Inflammatory macrophage treated with lipopolysaccharide for 1 hour (primary cell): ENCODE data around the gene HMGN1.

ENCODE experiments used
- DNase-seq, 2 donors: peaks; one replicate each; pipeline ENCODE4 v3.0.0-alpha.2; 2020 to 2022

HMGN1 gene

DNA sequence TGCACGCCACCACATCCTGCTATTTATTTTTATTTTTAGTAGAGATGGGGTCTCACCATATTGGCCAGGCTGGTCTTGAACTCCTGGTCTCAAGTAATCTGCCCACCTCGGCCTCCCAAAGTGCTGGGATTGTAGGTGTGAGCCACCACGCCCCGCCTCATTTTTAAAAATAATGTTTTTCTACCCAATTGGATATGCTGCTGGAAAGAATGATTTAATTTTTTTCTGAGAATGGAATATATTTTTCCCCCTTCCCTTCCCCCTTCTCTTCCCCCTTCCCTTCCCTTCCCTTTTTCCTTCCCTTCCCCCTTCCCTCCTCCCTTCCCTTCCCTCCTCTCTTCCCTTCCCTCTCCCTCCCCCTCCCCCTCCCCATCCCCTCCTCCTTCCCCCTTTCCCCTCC, 17.7 kb upstream of the HMGN1 start:
- no peak for DNase-seq

- no peak for DNase-seq
Measured at GRCh38 chr21:39364949-39365348, 16.1 kb upstream of the HMGN1 start.

DNA sequence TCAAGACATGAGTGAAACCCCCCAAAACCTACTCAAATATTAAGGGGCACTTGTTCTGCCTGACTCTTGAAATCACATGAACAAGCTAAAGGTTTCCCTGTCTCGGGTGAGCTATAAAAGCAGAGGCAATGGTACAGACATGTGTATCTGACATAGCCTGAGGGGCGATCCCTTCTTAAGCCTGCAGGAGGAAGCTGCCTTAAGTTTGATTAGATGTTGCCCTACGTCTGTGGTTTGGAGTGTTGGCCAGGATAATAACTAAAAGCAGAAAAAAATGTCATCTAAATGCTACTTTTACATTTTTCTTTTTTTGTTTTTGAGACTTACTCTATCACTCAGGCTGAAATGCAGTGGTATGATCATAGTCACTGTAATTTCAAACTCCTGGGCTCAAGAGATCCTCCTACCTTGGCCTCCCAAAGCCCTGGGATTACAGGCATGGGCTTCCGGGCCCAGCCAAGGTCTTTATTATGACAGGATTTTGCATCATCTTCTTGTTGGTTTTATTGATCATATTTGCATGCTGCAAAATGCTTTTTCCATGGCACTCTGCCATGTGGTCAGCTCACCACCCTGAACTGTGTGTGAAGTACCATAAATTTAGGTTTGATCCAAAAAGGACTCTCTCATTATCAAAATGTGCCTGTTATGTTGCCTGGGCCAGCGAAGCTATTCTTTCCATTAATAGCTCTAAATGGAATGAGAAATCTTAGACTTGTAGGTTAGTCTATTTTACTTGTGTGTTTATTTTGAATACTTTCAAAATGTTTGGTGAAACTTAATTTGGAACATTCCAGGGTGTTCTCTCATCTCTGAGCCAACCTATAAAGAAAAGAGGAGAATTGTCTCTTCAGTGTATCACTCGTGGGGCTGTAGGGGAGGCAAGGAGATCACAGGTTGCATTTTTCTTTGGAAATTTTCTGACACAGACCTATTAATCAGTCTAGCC, 15.0 kb upstream of the HMGN1 start:
- no peak for DNase-seq

DNA sequence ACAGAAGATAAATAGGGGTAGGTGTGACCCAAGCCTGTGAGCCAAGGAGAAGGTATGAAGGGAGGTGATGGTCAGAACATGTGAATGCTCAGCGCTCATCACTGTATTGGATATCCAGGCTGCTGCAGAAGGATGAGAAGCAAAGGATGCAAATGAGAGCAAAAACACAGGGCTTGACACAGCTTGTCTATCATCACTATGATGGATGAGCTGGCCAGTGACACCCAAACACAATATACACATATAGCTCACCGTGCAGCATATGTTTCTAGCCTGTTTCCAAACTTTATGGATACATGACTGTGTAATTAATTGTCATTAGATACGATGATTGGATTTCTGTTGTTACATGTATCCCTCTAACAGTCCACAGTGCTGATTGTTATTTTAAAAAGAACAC, 13.8 kb upstream of the HMGN1 start:
- no peak for DNase-seq

- no peak for DNase-seq
Measured at GRCh38 chr21:39359382-39359781, 10.5 kb upstream of the HMGN1 start.

- no peak for DNase-seq
Measured at GRCh38 chr21:39353295-39353694, 4.4 kb upstream of the HMGN1 start.

GRCh38 chr21:39350094-39351005, 1.5 kb upstream of the HMGN1 start:
- no peak for DNase-seq

DNA sequence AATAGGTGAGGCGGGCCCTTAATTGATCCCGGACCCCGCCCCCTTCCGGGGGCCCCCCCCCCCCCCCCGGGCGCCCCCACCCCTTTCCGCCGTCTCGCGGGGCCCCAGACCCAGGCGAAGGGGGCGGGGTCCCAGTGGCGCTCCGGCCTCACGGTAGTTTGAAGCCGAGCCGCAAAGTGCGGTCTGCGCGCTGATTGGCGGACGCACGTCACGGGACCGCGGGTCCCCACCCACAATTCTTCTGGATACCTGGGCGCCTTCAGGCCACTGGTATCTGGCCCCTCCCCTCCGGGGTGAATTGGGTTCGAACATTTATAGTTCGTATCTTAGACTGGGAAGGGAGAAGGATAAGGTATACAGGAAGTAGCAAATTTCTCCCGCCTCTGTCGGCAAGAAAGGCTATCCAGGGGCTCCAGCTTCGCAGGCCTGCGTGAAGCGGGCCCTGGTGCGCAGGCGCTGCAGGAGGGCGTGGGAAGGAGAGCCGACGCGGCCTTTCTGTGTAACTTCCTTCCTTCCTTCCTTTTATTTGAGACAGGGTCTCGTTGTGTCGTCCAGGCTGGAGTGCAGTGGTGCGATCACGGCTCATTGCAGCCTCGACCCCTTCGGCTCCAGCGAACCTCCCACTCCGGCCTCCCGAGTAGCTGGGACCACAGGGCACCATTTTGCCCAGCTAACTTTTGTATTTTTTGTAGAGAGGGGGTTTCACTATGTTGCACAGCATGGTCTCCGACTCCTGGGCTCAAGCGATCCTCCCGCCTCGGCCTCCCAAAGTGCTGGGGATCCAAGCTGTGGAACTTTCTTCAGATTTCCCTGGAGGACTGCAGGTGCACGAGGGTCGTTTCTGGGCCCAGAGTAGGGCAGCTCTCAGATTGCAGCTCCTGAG, 564 bp upstream of the HMGN1 start:
- peak; percentile 86 to 92 for DNase-seq

- peak; percentile 6 to 23 for DNase-seq
Measured at GRCh38 chr21:39348040-39348354, 891 bp downstream of the HMGN1 start.

DNA sequence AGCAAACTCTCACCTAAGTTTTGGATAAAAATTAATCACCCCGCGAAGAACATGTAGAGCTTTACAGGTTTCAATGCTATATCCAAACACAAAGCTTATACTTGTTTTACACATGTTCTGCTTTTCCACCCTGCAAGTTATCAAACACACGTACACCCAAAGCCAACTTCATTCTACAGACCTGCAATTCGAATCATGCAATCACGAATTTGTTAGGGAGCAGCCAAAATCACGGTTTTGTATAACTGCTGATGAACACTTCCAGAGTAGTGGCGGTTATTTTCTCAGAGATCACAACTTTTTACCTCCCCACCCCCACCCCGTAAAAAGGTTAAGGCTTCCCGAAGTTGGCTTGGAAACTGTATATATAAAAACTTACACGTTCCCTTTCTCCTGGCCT, 1.4 kb downstream of the HMGN1 start:
- DNase-seq: no peak

GRCh38 chr21:39346671-39347331, 2.1 kb downstream of the HMGN1 start:
- no peak for DNase-seq

GRCh38 chr21:39346206-39346605, 2.7 kb downstream of the HMGN1 start:
- peak; percentile 20 to 26 for DNase-seq

DNA sequence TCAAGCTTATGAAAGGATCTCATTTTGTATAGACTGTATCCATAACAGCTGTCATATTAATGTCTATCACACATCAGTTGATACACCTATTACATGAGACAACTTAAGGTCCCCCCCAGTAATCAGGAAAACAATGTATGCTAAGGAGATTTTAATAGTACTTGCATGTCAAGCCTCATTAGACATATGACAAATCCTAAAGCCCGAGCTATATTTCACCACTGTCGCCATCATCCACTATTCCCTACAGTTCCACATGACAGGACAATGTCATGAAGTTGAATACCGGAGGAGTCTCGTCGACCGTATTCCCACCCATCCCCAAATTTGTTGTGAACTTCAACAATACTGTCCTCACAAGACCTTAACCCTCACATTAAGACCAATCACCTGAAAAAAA, 3.4 kb downstream of the HMGN1 start:
- DNase-seq: no peak

DNA sequence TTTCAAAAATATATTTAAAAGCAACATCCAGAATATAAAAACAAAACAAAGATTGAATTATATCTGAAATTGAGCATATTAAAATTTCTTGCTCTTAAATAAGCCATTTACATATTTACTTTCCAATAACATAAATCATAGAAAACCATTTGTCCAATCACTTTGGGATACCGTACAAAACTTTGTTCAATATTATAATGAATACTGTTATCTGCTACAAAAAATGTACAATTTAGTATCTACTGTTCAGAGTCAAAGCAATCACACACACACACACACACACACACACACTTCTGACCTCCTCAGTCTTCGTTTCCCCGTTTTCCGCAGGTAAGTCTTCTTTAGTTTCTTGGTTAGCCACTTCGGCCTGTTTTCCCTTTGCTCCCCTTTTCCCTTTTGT, 4.0 kb downstream of the HMGN1 start:
- DNase-seq: no peak

GRCh38 chr21:39341249-39341923, 7.5 kb downstream of the HMGN1 start:
- no peak for DNase-seq

GRCh38 chr21:39340687-39341086, 8.2 kb downstream of the HMGN1 start:
- DNase-seq: no peak

GRCh38 chr21:39339231-39339630, 9.7 kb downstream of the HMGN1 start:
- DNase-seq: no peak

- DNase-seq: no peak
Measured at GRCh38 chr21:39336457-39337008, 12.4 kb downstream of the HMGN1 start.

- no peak for DNase-seq
Measured at GRCh38 chr21:39334611-39335010, 14.3 kb downstream of the HMGN1 start.

- DNase-seq: no peak
Measured at GRCh38 chr21:39332175-39332574, 16.7 kb downstream of the HMGN1 start.

DNA sequence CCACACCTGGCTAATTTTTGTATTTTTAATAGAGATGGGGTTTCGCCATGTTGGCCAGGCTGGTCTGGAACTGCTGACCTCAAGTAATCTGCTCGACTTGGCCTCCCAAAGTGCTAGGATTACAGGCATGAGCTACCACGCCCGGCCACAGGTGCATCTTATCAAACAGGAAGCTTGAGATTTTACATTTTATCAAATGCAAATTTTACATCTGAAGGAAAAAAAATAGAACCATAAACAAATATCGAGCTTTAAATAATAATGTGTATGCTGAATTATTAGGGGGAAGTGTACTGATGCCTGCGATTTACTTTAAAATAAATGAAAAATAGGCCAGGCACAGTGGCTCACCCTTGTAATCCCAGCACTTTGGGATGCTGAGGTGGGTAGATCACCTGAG, 18.9 kb downstream of the HMGN1 start:
- DNase-seq: no peak
